Measurements from ENCODE around the gene GASK1A. TPM values are rescaled to one million over a fixed set of nuclear protein-coding genes. Genes with fewer than 3 reads are reported as not detected.

GASK1A gene
- total RNA-seq, 4 donors from 2014 or later: 1.4 to 10.1 (median 2.4) TPM

- Histone ChIP-seq H3K4me1 (peaks cover 0 to 6% (median 0%) of the 10 kb centered on the region in 3 donors), H3K36me3 (no peaks in the 10 kb centered on the region), H3K27ac (no peak overlapping the region), H3K4me3 (no peak overlapping the region), H3K9me3 (no peaks in the 10 kb centered on the region), H3K27me3 (no peaks in the 10 kb centered on the region)
- DNase-seq: no peak
- WGBS, 2 donors: 59% methylated on average over 5 of the region's 5 CpGs
- intact Hi-C loops (cut with DNase I): no loop called here
- TF ChIP-seq, protein P1, sequence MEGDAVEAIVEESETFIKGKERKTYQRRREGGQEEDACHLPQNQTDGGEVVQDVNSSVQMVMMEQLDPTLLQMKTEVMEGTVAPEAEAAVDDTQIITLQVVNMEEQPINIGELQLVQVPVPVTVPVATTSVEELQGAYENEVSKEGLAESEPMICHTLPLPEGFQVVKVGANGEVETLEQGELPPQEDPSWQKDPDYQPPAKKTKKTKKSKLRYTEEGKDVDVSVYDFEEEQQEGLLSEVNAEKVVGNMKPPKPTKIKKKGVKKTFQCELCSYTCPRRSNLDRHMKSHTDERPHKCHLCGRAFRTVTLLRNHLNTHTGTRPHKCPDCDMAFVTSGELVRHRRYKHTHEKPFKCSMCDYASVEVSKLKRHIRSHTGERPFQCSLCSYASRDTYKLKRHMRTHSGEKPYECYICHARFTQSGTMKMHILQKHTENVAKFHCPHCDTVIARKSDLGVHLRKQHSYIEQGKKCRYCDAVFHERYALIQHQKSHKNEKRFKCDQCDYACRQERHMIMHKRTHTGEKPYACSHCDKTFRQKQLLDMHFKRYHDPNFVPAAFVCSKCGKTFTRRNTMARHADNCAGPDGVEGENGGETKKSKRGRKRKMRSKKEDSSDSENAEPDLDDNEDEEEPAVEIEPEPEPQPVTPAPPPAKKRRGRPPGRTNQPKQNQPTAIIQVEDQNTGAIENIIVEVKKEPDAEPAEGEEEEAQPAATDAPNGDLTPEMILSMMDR (IDR thresholded peaks at IDR 0.05): no peak
Measured at GRCh38 chr3:42960282-42960681, 18.8 kb upstream of the GASK1A start.

DNA sequence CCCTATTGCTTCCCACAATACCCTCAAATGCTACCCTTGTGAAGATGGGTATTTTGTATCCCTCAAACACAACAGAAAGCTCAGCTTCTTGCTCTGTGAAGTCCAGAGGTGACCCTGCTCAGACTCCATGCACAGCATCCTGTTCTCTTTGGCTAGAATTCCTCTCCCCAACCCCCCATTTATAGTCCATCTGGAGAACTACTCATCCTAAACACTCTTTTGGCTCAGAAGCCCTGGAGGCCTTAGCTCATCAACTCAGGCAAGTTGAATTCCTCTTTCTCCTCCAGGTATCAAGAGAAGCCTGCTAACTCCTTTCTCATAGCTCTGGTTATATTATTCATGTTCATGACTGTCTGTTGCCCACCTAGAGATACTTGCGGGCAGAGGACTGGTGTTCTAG is 18.3 kb upstream of the GASK1A start:
- intact Hi-C loops (cut with DNase I): no loop called here
- Histone ChIP-seq H3K4me1 (peaks cover 0 to 6% (median 0%) of the 10 kb centered on the region in 3 donors), H3K9me3 (no peaks in the 10 kb centered on the region), H3K27ac (no peak overlapping the region), H3K4me3 (no peak overlapping the region), H3K27me3 (no peaks in the 10 kb centered on the region), H3K36me3 (no peaks in the 10 kb centered on the region)
- 77 to 92% methylated on average over 1 of the region's 1 CpG for WGBS, 2 donors
- no peak for DNase-seq
- TF ChIP-seq POLR2A (IDR thresholded peaks at IDR 0.05): no peak
- TF ChIP-seq, protein P1 (IDR thresholded peaks at IDR 0.05): no peak

DNA sequence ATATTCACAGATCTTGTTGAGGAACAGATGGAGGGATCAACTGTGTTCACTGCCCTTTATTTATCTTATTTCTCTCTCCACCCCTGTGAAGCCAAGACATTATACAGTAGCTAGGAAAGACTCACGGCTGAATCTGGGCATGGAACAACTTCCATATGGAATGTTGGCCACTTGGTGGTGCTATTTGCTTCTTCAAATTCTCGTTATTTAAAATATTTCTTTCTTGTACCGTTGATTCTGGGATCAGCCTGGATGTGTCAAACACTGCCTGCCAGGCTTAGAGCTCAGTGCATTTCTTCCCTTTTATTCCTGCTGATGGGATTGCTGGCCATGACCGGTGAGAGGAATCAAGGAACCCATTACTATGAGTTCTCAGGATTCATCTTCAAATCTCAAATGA is 17.5 kb upstream of the GASK1A start:
- H3K27ac ChIP-seq: no peak overlapping the region
- WGBS, 2 donors: 5 to 7% methylated on average over 4 of the region's 4 CpGs
- intact Hi-C loops (cut with DNase I): no loop called here
- H3K9me3 ChIP-seq: no peaks in the 10 kb centered on the region
- H3K4me3 ChIP-seq: no peak overlapping the region
- TF ChIP-seq, protein P1 (IDR thresholded peaks at IDR 0.05): peak in 5 of 6 experiments; percentile 57 to 68 (median 62)
- no peak for TF ChIP-seq POLR2A (IDR thresholded peaks at IDR 0.05)
- H3K4me1 ChIP-seq: peaks cover 0 to 6% (median 0%) of the 10 kb centered on the region in 3 donors
- DNase-seq: no peak
- H3K27me3 ChIP-seq: no peaks in the 10 kb centered on the region
- H3K36me3 ChIP-seq: no peaks in the 10 kb centered on the region

DNA sequence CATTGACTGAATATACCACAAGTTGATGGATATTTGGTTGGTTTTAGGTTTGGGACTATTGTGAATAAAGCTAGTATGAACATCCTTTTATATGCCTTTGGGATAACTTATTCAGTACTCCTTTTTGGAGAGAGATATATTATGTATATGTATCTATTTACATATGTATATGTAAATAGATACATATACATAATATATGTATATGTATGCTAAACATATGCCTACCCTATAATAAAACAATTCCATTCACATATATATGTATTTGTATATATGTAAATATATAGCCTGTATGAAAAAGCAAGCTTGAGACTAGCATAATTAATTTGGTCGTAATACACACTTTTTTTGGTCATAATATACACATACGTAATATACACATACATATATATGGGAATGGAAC is 15.8 kb upstream of the GASK1A start:
- intact Hi-C loops (cut with DNase I): no loop called here
- Histone ChIP-seq H3K27me3 (no peaks in the 10 kb centered on the region), H3K27ac (no peak overlapping the region), H3K4me1 (peaks cover 0 to 6% (median 0%) of the 10 kb centered on the region in 3 donors), H3K36me3 (no peaks in the 10 kb centered on the region), H3K9me3 (no peaks in the 10 kb centered on the region), H3K4me3 (no peak overlapping the region)
- no peak for TF ChIP-seq POLR2A (IDR thresholded peaks at IDR 0.05)
- TF ChIP-seq, protein P1 (IDR thresholded peaks at IDR 0.05): no peak
- 46 to 60% methylated on average over 2 of the region's 2 CpGs for WGBS, 2 donors
- DNase-seq: no peak

- TF ChIP-seq, protein P1 (IDR thresholded peaks at IDR 0.05): no peak
- Histone ChIP-seq H3K4me1 (peaks cover 0 to 6% (median 0%) of the 10 kb centered on the region in 3 donors), H3K27ac (no peak overlapping the region), H3K4me3 (no peak overlapping the region), H3K9me3 (no peaks in the 10 kb centered on the region), H3K27me3 (no peaks in the 10 kb centered on the region), H3K36me3 (no peaks in the 10 kb centered on the region)
- intact Hi-C loops (cut with DNase I): no loop called here
- no peak for DNase-seq
- WGBS, 2 donors: 75% methylated on average over 4 of the region's 4 CpGs
Measured at GRCh38 chr3:42964266-42964665, 14.8 kb upstream of the GASK1A start.

All from esophagus squamous epithelium (tissue), 5 donors.